ENCODE data around the gene NPIPA1.
"Not testable (repeated sequence)": the region's sequence is repeated elsewhere in the genome, so short reads cannot be mapped to it uniquely, and the experiment has no call there.

GRCh38 chr16:14993277-14994151 is 56.3 kb downstream of the NPIPA1 start:
- TF ChIP-seq CTCF, POLR2A (IDR thresholded peaks at IDR 0.05): not testable (repeated sequence)

Data from heart left ventricle (tissue), 13 donors.